NT2/D1 (cell line): Measurements from ENCODE around the gene NUDT17.
A peak's percentile ranks its signal among the peaks of the same experiment; 100 is the strongest.

Experiments
- DNase-seq: peaks from one replicate; pipeline ENCODE4 v3.0.0-alpha.2; 2011; ENCODE audit warnings: low read depth, low spot score
- H3K27me3 ChIP-seq: 2 replicates; pipeline ENCODE4 v1.6.0; 2011; ENCODE audit warnings: mild to moderate bottlenecking; ENCODE audit not compliant: insufficient read length, insufficient read depth
- H3K36me3 ChIP-seq: 2 replicates; pipeline ENCODE4 v1.6.1; 2011; ENCODE audit warnings: mild to moderate bottlenecking, low read length, mixed read lengths; ENCODE audit not compliant: insufficient read depth, insufficient read length
- H3K4me1 ChIP-seq: 2 replicates; pipeline ENCODE4 v1.5.1; 2011; ENCODE audit not compliant: insufficient read depth, insufficient read length
- H3K4me3 ChIP-seq: 2 replicates; pipeline ENCODE4 v1.5.1; 2011; ENCODE audit warnings: low read depth; ENCODE audit not compliant: insufficient read length
- H3K9ac ChIP-seq: 2 replicates; pipeline ENCODE4 v1.6.0; 2011; ENCODE audit warnings: low read depth; ENCODE audit not compliant: insufficient read length
- H3K9me3 ChIP-seq: 2 replicates; pipeline ENCODE4 v1.5.1; 2011; ENCODE audit warnings: mild to moderate bottlenecking, low read length; ENCODE audit not compliant: insufficient read depth
- SUZ12 ChIP-seq: IDR thresholded peaks from 2 replicates; pipeline ENCODE4 v1.6.1; 2011; ENCODE audit not compliant: insufficient read length, insufficient read depth; ENCODE audit errors: extremely low read depth
- YY1 ChIP-seq: IDR thresholded peaks from 2 replicates; pipeline ENCODE4 v1.6.1; 2011; ENCODE audit not compliant: insufficient read length, insufficient read depth
- ZNF274 ChIP-seq: IDR thresholded peaks from 2 replicates; pipeline ENCODE4 v1.6.1; 2011; ENCODE audit warnings: mild to moderate bottlenecking, low read depth, low read length

Gene NUDT17

DNA sequence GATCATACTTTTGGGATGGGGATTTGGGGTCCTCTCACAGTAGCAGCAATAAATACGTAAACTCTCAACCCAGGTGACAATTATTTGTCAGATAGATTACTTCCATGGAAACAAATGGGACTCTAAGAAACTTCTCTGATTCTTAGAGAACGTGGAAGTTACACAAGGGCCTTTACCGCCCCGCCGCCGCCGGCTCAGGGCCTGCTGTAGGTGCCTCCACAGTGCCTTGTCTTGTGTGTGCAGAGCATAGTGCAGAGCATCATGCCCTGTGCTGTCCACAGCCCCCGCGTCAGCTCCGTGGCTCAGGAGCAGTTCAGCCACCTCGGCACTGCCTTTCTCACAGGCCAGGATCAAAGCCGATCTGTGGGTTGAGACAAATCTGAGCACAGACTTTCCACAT is 29.2 kb downstream of the NUDT17 start:
- H3K9me3 ChIP-seq: no peaks in the 10 kb centered on the region
- no peaks in the 10 kb centered on the region for H3K36me3 ChIP-seq
- H3K27me3 ChIP-seq: peaks cover 5% of the 10 kb centered on the region
- peaks cover 17% of the 10 kb centered on the region for H3K4me1 ChIP-seq
- H3K4me3 ChIP-seq: no peak overlapping the region
- H3K9ac ChIP-seq: no peak overlapping the region
- TF ChIP-seq YY1 (no peak), ZNF274 (no peak), SUZ12 (no peak)
- no peak for DNase-seq

DNA sequence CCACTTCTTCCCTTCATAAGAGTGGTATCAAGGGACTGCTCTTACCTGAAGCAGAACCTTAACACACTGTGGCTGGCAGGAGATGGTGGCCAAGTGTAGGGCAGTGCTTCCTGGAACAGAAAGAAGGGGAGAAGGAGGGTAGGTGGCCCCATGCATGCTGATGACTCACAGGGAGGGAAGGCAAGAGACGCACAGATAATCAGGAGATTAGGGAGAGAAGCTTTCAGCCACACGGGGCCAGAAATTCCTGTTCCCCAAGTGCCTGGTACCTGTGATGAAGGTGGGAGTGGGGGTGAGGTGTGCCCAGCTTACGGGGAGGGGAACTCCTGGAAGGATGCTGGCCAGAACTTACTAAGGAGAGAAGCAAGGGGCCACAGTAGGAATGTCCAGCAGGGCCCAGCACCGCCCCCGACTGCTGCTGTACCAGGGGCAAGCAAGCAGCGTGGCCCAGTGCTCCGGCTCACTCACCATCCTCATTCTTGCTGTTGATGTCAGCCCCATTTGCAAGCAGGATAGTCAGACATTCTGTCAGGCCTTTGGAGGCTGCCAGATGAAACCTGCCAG is 32.6 kb downstream of the NUDT17 start:
- H3K36me3 ChIP-seq: no peaks in the 10 kb centered on the region
- H3K9ac ChIP-seq: no peak overlapping the region
- H3K4me3 ChIP-seq: no peak overlapping the region
- H3K9me3 ChIP-seq: no peaks in the 10 kb centered on the region
- peaks cover 5% of the 10 kb centered on the region for H3K27me3 ChIP-seq
- no peak for DNase-seq
- TF ChIP-seq YY1: no peak
- TF ChIP-seq ZNF274: no peak
- TF ChIP-seq SUZ12: no peak
- peaks cover 16% of the 10 kb centered on the region for H3K4me1 ChIP-seq

DNA sequence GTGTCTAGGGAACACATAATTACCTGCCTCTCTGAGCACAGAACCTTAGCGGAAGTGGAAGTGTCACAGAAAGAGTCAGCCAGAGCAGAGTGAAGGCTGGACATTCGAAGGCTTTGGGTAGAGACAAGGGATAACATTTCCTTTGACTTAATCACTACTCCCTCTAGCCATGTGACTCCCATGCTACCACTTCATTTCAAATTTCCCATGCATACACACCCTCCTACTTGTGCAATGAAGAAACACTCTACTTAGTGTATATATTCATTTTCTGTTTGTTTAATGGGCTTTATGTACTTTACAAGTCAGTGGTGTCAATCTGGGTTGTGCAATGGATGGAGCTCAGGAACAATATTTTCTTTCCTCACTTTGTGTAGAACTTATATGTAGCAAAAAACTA is 33.3 kb downstream of the NUDT17 start:
- no peak for TF ChIP-seq ZNF274
- no peak for TF ChIP-seq YY1
- TF ChIP-seq SUZ12: no peak
- Histone ChIP-seq H3K36me3 (no peaks in the 10 kb centered on the region), H3K9ac (no peak overlapping the region), H3K9me3 (no peaks in the 10 kb centered on the region), H3K4me3 (no peak overlapping the region), H3K4me1 (peaks cover 14% of the 10 kb centered on the region), H3K27me3 (peaks cover 6% of the 10 kb centered on the region)
- no peak for DNase-seq

DNA sequence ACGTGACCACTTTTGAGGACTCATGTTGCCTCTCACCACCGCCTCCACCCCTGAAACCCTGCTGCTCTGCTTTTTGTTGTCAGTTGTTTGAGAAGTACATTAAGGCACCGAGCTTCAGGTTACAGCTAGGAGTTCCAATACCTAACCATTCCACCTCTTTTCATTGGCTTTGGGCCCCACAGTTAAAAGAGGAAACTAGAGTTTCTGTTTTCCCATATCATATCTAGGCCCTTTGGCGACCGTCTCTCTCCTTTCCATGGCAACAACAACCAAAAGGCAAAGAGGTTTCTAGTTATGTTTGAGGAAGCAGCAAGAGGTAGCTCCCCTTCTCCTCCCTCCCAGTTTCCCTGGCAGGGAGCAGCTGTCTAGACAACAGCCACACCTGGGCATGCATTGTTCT is 34.3 kb downstream of the NUDT17 start:
- Histone ChIP-seq H3K9ac (peak overlapping the region; percentile 14), H3K4me3 (no peak overlapping the region), H3K4me1 (peaks cover 14% of the 10 kb centered on the region), H3K9me3 (no peaks in the 10 kb centered on the region), H3K36me3 (no peaks in the 10 kb centered on the region), H3K27me3 (peaks cover 17% of the 10 kb centered on the region)
- TF ChIP-seq SUZ12 (no peak), ZNF274 (no peak), YY1 (no peak)
- no peak for DNase-seq

GRCh38 chr1:145884675-145885074 is 39.2 kb downstream of the NUDT17 start:
- Histone ChIP-seq H3K4me3 (no peak overlapping the region), H3K4me1 (peaks cover 6% of the 10 kb centered on the region), H3K27me3 (peaks cover 26% of the 10 kb centered on the region), H3K9me3 (no peaks in the 10 kb centered on the region), H3K36me3 (no peaks in the 10 kb centered on the region), H3K9ac (no peak overlapping the region)
- no peak for DNase-seq
- TF ChIP-seq SUZ12 (no peak), ZNF274 (no peak), YY1 (no peak)

- H3K4me3 ChIP-seq: peak within 1 kb of the TSS; percentile 59
- peak; percentile 76 for DNase-seq
- H3K9ac ChIP-seq: peak within 1 kb of the TSS; percentile 52
- no peak for TF ChIP-seq SUZ12
- TF ChIP-seq YY1: no peak
- TF ChIP-seq ZNF274: no peak
- peaks cover 26% of the 10 kb centered on the region for H3K27me3 ChIP-seq
- H3K4me1 ChIP-seq: peaks cover 6% of the 10 kb centered on the region
- H3K36me3 ChIP-seq: no peaks in the 10 kb centered on the region
- H3K9me3 ChIP-seq: no peaks in the 10 kb centered on the region
Observed at GRCh38 chr1:145885738-145886287, 40.4 kb downstream of the NUDT17 start, which contains the start of gene ANKRD35. Gene ANKRD35, minus strand, starts transcription at chr1:145885866. Its CDS starts 108 bp downstream, at chr1:145885758.

DNA sequence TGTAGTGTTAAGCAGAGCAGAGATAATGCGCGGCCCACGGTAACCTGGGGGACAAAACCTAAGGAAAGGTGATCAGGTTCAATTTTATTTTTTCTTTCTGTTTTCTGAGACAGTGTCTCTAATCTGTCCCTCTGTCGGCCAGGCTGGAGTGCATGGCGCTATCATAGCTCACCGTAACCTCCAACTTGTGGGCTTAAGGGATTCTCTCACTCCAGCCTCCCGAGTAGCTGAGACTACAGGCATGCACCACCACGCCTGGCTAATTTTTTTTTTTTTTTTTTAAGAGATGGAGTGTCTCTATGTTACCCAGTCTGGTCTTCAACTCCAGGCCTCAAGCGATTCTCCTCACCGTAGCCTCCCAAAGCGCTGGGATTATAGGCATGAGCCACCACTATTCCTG is 41.0 kb downstream of the NUDT17 start:
- Histone ChIP-seq H3K4me3 (peak overlapping the region; percentile 59), H3K9me3 (no peaks in the 10 kb centered on the region), H3K9ac (peak overlapping the region; percentile 52), H3K36me3 (no peaks in the 10 kb centered on the region), H3K27me3 (peaks cover 26% of the 10 kb centered on the region), H3K4me1 (peaks cover 6% of the 10 kb centered on the region)
- no peak for TF ChIP-seq SUZ12
- no peak for TF ChIP-seq YY1
- no peak for DNase-seq
